PC-3 (cell line): Measurements from ENCODE around the gene PPARD. TPM values are rescaled to one million over a fixed set of nuclear protein-coding genes. Genes with fewer than 3 reads are reported as not detected.

Experiments used
- ATAC-seq: fragments of 200-7000 bp; cut with Tn5 transposase; 2 replicates; pipeline ENCODE4 v1.9.1; 2020; ENCODE audit warnings: mild to moderate bottlenecking, moderate library complexity
- BruUV-seq: library from RNA; stranded (reverse); fragments of 400-500 nt; replicated peaks from 2 replicates; lab custom pipeline; 2021; lab: Mats Ljungman, UMichigan
- CTCF ChIA-PET: fragments of 300-600 bp; sonication (Branson Sonifier 250); formaldehyde crosslinking; loops from one replicate; lab custom pipeline; 2022; ENCODE audit warnings: antibody characterized with exemption; lab: Charles Lee
- POLR2A ChIA-PET: fragments of 300-600 bp; sonication (Branson Sonifier 250); formaldehyde crosslinking; loops from one replicate; lab custom pipeline; 2022; ENCODE audit warnings: antibody characterized with exemption; ENCODE audit not compliant: unreplicated experiment; lab: Charles Lee
- DNase-seq: peaks from one replicate; pipeline ENCODE4 v3.0.0-alpha.2; 2015
- H2AFZ ChIP-seq: fragments of 300-600 bp; sonication (generic); 2 replicates; pipeline ENCODE4 v1.6.0; 2016; ENCODE audit warnings: antibody characterized with exemption, low read length
- H3F3A ChIP-seq: fragments of 300-600 bp; sonication (generic); one replicate; pipeline ENCODE4 v1.6.0; 2017; ENCODE audit warnings: antibody characterized with exemption, low read length, control low read depth, mild to moderate bottlenecking; ENCODE audit not compliant: unreplicated experiment
- H3K27ac ChIP-seq: fragments of 300-600 bp; sonication (generic); 2 replicates; pipeline ENCODE4 v1.5.1; 2016; ENCODE audit warnings: mild to moderate bottlenecking, low read length
- H3K27me3 ChIP-seq: fragments of 300-600 bp; sonication (generic); 2 replicates; pipeline ENCODE4 v1.6.1; 2016; ENCODE audit warnings: low read length, mixed read lengths
- H3K36me3 ChIP-seq: fragments of 300-600 bp; sonication (generic); 2 replicates; pipeline ENCODE4 v1.6.1; 2016; ENCODE audit warnings: low read depth, mixed run types, low read length, mixed read lengths
- H3K4me1 ChIP-seq: fragments of 300-600 bp; sonication (generic); 2 replicates; pipeline ENCODE4 v1.5.1; 2016; ENCODE audit warnings: low read length; ENCODE audit not compliant: insufficient read depth
- H3K4me2 ChIP-seq: fragments of 300-600 bp; sonication (generic); 2 replicates; pipeline ENCODE4 v1.6.0; 2016; ENCODE audit warnings: low read length
- H3K4me3 ChIP-seq: fragments of 300-600 bp; sonication (generic); 2 replicates; pipeline ENCODE4 v1.5.1; 2016; ENCODE audit warnings: mild to moderate bottlenecking, low read length, mixed read lengths
- H3K79me2 ChIP-seq: fragments of 300-600 bp; sonication (generic); 2 replicates; pipeline ENCODE4 v1.6.1; 2017; ENCODE audit warnings: low read length, mixed read lengths
- H3K9ac ChIP-seq: fragments of 300-600 bp; sonication (generic); 2 replicates; pipeline ENCODE4 v1.6.0; 2016; ENCODE audit warnings: mild to moderate bottlenecking, low read length
- H3K9me2 ChIP-seq: fragments of 300-600 bp; sonication (generic); replicated peaks from 2 replicates; pipeline ENCODE4 v1.6.1; 2016; ENCODE audit warnings: mixed run types, low read length, mixed read lengths
- H3K9me3 ChIP-seq: fragments of 300-600 bp; sonication (generic); 2 replicates; pipeline ENCODE4 v1.6.1; 2016; ENCODE audit warnings: low read length, mixed read lengths
- H4K20me1 ChIP-seq: fragments of 300-600 bp; sonication (generic); 2 replicates; pipeline ENCODE4 v1.6.1; 2016; ENCODE audit warnings: low read length, mixed read lengths
- EZH2 ChIP-seq: fragments of 300-600 bp; sonication (generic); IDR thresholded peaks from one replicate; pipeline ENCODE4 v1.6.1; 2017; ENCODE audit warnings: antibody characterized with exemption, mild to moderate bottlenecking, low read length; ENCODE audit not compliant: unreplicated experiment
- EZH2phosphoT487 ChIP-seq: fragments of 300-600 bp; sonication (generic); IDR thresholded peaks from 2 replicates; pipeline ENCODE4 v1.6.1; 2018; ENCODE audit warnings: mild to moderate bottlenecking, antibody characterized with exemption, low read length, borderline replicate concordance
- intact Hi-C: fragments of 100-400 bp; cut with micrococcal nuclease; formaldehyde crosslinking; loops from 2 replicates; pipeline ENCODE4 v1.9.0; 2023
- total RNA-seq: library from RNA; depleted of rRNA; stranded (reverse); fragments of >200 nt; gene quantifications from 2 replicates; pipeline ENCODE4 v1.2.3, GENCODE V29; 2014
- TF ChIP-seq, protein P1 (sequence below): fragments of 300-600 bp; sonication (generic); conservative IDR thresholded peaks from 2 replicates; pipeline ENCODE4 v1.5.1; 2017; ENCODE audit warnings: antibody characterized with exemption, low read depth, mild to moderate bottlenecking, low read length

Gene PPARD
- total RNA-seq, 1 experiment from 2014 or later, result 24.5 TPM

DNA sequence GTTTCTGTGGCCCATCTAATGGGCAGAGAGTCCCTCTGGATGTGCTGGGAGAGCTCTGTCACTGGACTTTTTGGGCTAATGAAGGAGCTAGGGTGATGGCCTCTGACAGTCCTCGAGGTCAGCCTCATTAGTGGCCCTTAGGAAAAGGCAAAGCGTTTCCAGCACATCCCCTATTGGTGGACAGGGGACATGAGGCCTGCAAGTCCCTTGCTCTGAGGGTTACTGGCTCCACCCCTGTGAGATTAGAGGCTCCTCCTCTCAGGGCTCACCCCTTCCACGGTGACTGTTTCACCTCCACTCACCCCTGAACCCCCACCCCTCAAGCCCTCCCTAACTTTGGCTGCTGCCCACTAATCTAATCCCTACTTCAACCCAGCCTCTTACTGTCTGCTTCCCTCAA is 97.0 kb downstream of the PPARD start:
- Histone ChIP-seq H3K4me3 (no peak overlapping the region), H3K4me2 (no peak overlapping the region), H3K27me3 (no peaks in the 10 kb centered on the region), H3F3A (no peaks in the 10 kb centered on the region), H3K27ac (no peak overlapping the region), H3K9me3 (no peaks in the 10 kb centered on the region), H3K36me3 (no peaks in the 10 kb centered on the region), H3K9ac (no peak overlapping the region), H3K9me2 (no peaks in the 10 kb centered on the region), H3K4me1 (no peaks in the 10 kb centered on the region), H2AFZ (no peak overlapping the region), H3K79me2 (no peaks in the 10 kb centered on the region), H4K20me1 (no peaks in the 10 kb centered on the region)
- intact Hi-C loops, result no loop called here
- BruUV-seq, result no TSS peak
- ChIA-PET POLR2A (no interaction called here), CTCF (no interaction called here)
- ATAC-seq (no peak), DNase-seq (no peak)
- TF ChIP-seq EZH2, result no peak
- TF ChIP-seq, protein P1, sequence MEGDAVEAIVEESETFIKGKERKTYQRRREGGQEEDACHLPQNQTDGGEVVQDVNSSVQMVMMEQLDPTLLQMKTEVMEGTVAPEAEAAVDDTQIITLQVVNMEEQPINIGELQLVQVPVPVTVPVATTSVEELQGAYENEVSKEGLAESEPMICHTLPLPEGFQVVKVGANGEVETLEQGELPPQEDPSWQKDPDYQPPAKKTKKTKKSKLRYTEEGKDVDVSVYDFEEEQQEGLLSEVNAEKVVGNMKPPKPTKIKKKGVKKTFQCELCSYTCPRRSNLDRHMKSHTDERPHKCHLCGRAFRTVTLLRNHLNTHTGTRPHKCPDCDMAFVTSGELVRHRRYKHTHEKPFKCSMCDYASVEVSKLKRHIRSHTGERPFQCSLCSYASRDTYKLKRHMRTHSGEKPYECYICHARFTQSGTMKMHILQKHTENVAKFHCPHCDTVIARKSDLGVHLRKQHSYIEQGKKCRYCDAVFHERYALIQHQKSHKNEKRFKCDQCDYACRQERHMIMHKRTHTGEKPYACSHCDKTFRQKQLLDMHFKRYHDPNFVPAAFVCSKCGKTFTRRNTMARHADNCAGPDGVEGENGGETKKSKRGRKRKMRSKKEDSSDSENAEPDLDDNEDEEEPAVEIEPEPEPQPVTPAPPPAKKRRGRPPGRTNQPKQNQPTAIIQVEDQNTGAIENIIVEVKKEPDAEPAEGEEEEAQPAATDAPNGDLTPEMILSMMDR, result no peak
- TF ChIP-seq EZH2phosphoT487, result no peak

DNA sequence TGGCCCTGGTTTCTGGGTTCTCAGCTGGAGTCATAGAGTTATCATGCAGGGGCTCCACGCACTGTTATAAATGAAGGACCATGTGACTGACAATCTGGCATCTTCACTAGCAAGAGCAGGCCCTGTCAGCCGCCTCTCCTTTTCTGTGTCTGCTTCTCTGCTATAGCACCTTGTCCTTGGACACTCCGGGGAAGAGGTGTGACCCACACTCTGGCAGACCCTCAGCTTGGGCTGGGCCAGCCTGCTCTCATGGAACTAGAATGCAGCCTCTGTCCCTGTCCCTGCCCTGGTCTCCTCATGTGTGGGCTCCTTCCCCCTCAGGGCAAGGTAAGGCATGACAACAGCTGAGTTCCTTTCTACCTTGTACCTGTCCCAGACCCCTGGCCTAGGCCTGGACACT is 98.8 kb downstream of the PPARD start:
- intact Hi-C loops, result no loop called here
- CTCF ChIA-PET, result no interaction called here
- H3K4me3 ChIP-seq, result no peak overlapping the region
- no peaks in the 10 kb centered on the region for H3F3A ChIP-seq
- POLR2A ChIA-PET, result no interaction called here
- no peak overlapping the region for H3K4me2 ChIP-seq
- H3K9me3 ChIP-seq, result no peaks in the 10 kb centered on the region
- H3K27me3 ChIP-seq, result no peaks in the 10 kb centered on the region
- no peaks in the 10 kb centered on the region for H3K4me1 ChIP-seq
- BruUV-seq, result no TSS peak
- H3K9ac ChIP-seq, result no peak overlapping the region
- ATAC-seq, result no peak
- no peaks in the 10 kb centered on the region for H4K20me1 ChIP-seq
- H3K9me2 ChIP-seq, result no peaks in the 10 kb centered on the region
- H3K79me2 ChIP-seq, result no peaks in the 10 kb centered on the region
- no peak for TF ChIP-seq EZH2
- TF ChIP-seq, protein P1, result no peak
- no peak for TF ChIP-seq EZH2phosphoT487
- no peak overlapping the region for H3K27ac ChIP-seq
- DNase-seq, result no peak
- H3K36me3 ChIP-seq, result no peaks in the 10 kb centered on the region
- no peak overlapping the region for H2AFZ ChIP-seq

DNA sequence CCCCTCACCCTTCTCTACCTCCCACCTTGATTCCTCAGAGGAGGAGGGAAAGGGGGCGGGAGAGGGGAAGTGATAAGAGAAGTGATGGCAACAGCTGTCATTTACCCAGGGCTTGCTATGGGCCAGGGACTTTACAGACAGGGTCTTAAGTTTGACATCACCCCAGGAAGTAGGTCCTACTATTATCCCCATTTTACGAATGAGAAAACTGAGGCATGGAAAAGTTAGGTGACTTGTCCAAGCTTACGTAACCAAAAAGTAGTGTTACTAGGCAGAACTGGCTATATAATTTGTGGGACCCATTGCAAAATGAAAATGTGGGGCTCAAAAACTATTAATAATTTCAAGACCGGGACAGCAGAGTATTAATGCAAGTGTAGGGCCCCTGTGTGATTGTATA is 99.3 kb downstream of the PPARD start:
- DNase-seq (no peak), ATAC-seq (no peak)
- Histone ChIP-seq H3K4me3 (no peak overlapping the region), H3K79me2 (no peaks in the 10 kb centered on the region), H3K36me3 (no peaks in the 10 kb centered on the region), H3F3A (no peaks in the 10 kb centered on the region), H3K27me3 (no peaks in the 10 kb centered on the region), H3K9me3 (no peaks in the 10 kb centered on the region), H3K27ac (no peak overlapping the region), H4K20me1 (no peaks in the 10 kb centered on the region), H3K9me2 (no peaks in the 10 kb centered on the region), H3K4me1 (no peaks in the 10 kb centered on the region), H2AFZ (no peak overlapping the region), H3K9ac (no peak overlapping the region), H3K4me2 (no peak overlapping the region)
- POLR2A ChIA-PET, result no interaction called here
- no peak for TF ChIP-seq EZH2phosphoT487
- TF ChIP-seq EZH2, result no peak
- BruUV-seq, result no TSS peak
- CTCF ChIA-PET, result no interaction called here
- intact Hi-C loops, result no loop called here
